Activated naive CD4-positive, alpha-beta T cell treated with anti-CD3 and anti-CD28 coated beads, Interleukin-2, amount 50 U/mL, for 72 hours (primary cell): Measurements from ENCODE around the gene TAF6. TPM values are rescaled to one million over a fixed set of nuclear protein-coding genes. Genes with fewer than 3 reads are reported as not detected.
"Not testable (repeated sequence)": the region's sequence is repeated elsewhere in the genome, so short reads cannot be mapped to it uniquely, and the experiment has no call there.

ENCODE experiments used
- ATAC-seq, 2 donors: fragments of 150-1000 bp; cut with Tn5 transposase; 2 replicates each; pipeline ENCODE4 v1.10.0; 2021; ENCODE audit warnings: mild to moderate bottlenecking in 2 of 2, moderate library complexity in 2 of 2
- DNase-seq, 2 donors: peaks; one replicate each; pipeline ENCODE4 v3.0.0; 2021 to 2022; ENCODE audit warnings: low spot score in 2 of 2
- H3K27ac Mint-ChIP-seq, 2 donors: one replicate each; pipeline ENCODE4 v1.8.0; 2022; ENCODE audit warnings: mild to moderate bottlenecking in 2 of 2, mixed read lengths in 2 of 2
- H3K36me3 Mint-ChIP-seq, 2 donors: one replicate each; pipeline ENCODE4 v1.8.0; 2022; ENCODE audit warnings: mixed read lengths in 2 of 2
- H3K9me3 Mint-ChIP-seq, 2 donors: one replicate each; pipeline ENCODE4 v1.8.0; 2022; ENCODE audit warnings: mixed read lengths in 2 of 2
- total RNA-seq, 2 donors: library from RNA; stranded (reverse); gene quantifications; one replicate each; pipeline ENCODE4 v1.2.3, GENCODE V29; 2022

Gene TAF6
- total RNA-seq, 2 donors from 2014 or later: 52.7 to 57.6 TPM

GRCh38 chr7:100154651-100155491, 35.7 kb upstream of the TAF6 start:
- ATAC-seq (no peak), DNase-seq (no peak)
- H3K36me3 Mint-ChIP-seq: peaks cover 7 to 15% of the 10 kb centered on the region in 2 donors

GRCh38 chr7:100153708-100154535, 34.8 kb upstream of the TAF6 start:
- ATAC-seq (no peak), DNase-seq (no peak)
- Mint-ChIP-seq H3K9me3 (no peaks in the 10 kb centered on the region), H3K36me3 (peaks cover 17% of the 10 kb centered on the region in 2 donors), H3K27ac (peak overlapping the region; percentile 39 to 44)

More at GRCh38 chr7:100154651-100155491, 35.7 kb upstream of the TAF6 start:
- H3K27ac Mint-ChIP-seq: peak overlapping the region in 1 of 2 donors; percentile 90
- no peaks in the 10 kb centered on the region for H3K9me3 Mint-ChIP-seq

GRCh38 chr7:100152937-100153666, 33.9 kb upstream of the TAF6 start:
- Mint-ChIP-seq H3K9me3 (no peaks in the 10 kb centered on the region), H3K36me3 (peaks cover 21 to 24% of the 10 kb centered on the region in 2 donors), H3K27ac (peak overlapping the region; percentile 39 to 44)
- no peak for DNase-seq
- ATAC-seq: no peak

- DNase-seq (no peak), ATAC-seq (no peak)
- Mint-ChIP-seq H3K27ac (peak overlapping the region; percentile 44 to 50), H3K36me3 (peaks cover 21 to 24% of the 10 kb centered on the region in 2 donors), H3K9me3 (no peaks in the 10 kb centered on the region)
Observed at GRCh38 chr7:100152404-100152803, 33.2 kb upstream of the TAF6 start.

- peak; percentile 97 to 98 for ATAC-seq
- peak; percentile 96 to 99 for DNase-seq
- H3K9me3 Mint-ChIP-seq: no peaks in the 10 kb centered on the region
- H3K36me3 Mint-ChIP-seq: peaks cover 21 to 24% of the 10 kb centered on the region in 2 donors
- H3K27ac Mint-ChIP-seq: peak within 1 kb of the TSS; percentile 80 to 98
Observed at GRCh38 chr7:100148559-100149328, 29.6 kb upstream of the TAF6 start, which contains the start of gene LAMTOR4. Gene LAMTOR4, plus strand, starts transcription at chr7:100148918. Its CDS starts 55 bp downstream, at chr7:100148973.

- no peak for ATAC-seq
- no peak for DNase-seq
- Mint-ChIP-seq H3K27ac (peak overlapping the region; percentile 80 to 98), H3K36me3 (peaks cover 21 to 24% of the 10 kb centered on the region in 2 donors), H3K9me3 (no peaks in the 10 kb centered on the region)
Observed at GRCh38 chr7:100148225-100148558, 29.0 kb upstream of the TAF6 start.

- H3K27ac Mint-ChIP-seq: no peak overlapping the region
- ATAC-seq: no peak
- no peak for DNase-seq
- H3K36me3 Mint-ChIP-seq: peaks cover 15 to 24% of the 10 kb centered on the region in 2 donors
- no peaks in the 10 kb centered on the region for H3K9me3 Mint-ChIP-seq
Observed at GRCh38 chr7:100147278-100147677, 28.1 kb upstream of the TAF6 start.

GRCh38 chr7:100146350-100146749, 27.2 kb upstream of the TAF6 start:
- not testable (repeated sequence) for H3K9me3 Mint-ChIP-seq, DNase-seq, ATAC-seq, H3K27ac Mint-ChIP-seq
- H3K36me3 Mint-ChIP-seq: peaks cover 14 to 24% of the 10 kb centered on the region in 2 donors

GRCh38 chr7:100142461-100142860, 23.3 kb upstream of the TAF6 start:
- no peak for ATAC-seq
- DNase-seq: no peak
- H3K9me3 Mint-ChIP-seq: no peaks in the 10 kb centered on the region
- H3K27ac Mint-ChIP-seq: no peak overlapping the region
- H3K36me3 Mint-ChIP-seq: peaks cover 0 to 4% of the 10 kb centered on the region in 2 donors

- no peaks in the 10 kb centered on the region for H3K9me3 Mint-ChIP-seq
- ATAC-seq (peak; percentile 13 to 18), DNase-seq (no peak)
- peaks cover 0 to 4% of the 10 kb centered on the region in 2 donors for H3K36me3 Mint-ChIP-seq
- no peak overlapping the region for H3K27ac Mint-ChIP-seq
Observed at GRCh38 chr7:100141555-100141949, 22.4 kb upstream of the TAF6 start.

GRCh38 chr7:100137851-100138760, 18.9 kb upstream of the TAF6 start:
- peaks cover 0 to 4% of the 10 kb centered on the region in 2 donors for H3K36me3 Mint-ChIP-seq
- no peak overlapping the region for H3K27ac Mint-ChIP-seq
- no peak for DNase-seq
- no peaks in the 10 kb centered on the region for H3K9me3 Mint-ChIP-seq
- peak; percentile 34 to 45 for ATAC-seq

GRCh38 chr7:100132697-100133151, 13.6 kb upstream of the TAF6 start:
- ATAC-seq (peak; percentile 79 to 83), DNase-seq (peak in 1 of 2 donors; percentile 61)
- Mint-ChIP-seq H3K27ac (peak overlapping the region in 1 of 2 donors; percentile 11), H3K36me3 (no peaks in the 10 kb centered on the region), H3K9me3 (no peaks in the 10 kb centered on the region)

GRCh38 chr7:100132126-100132525, 13.0 kb upstream of the TAF6 start:
- Mint-ChIP-seq H3K9me3 (no peaks in the 10 kb centered on the region), H3K27ac (no peak overlapping the region), H3K36me3 (peaks cover 0 to under 1% of the 10 kb centered on the region in 2 donors)
- DNase-seq (no peak), ATAC-seq (no peak)

- DNase-seq (peak; percentile 83 to 96), ATAC-seq (peak; percentile 21 to 24)
- Mint-ChIP-seq H3K27ac (no peak overlapping the region), H3K9me3 (no peaks in the 10 kb centered on the region), H3K36me3 (peaks cover 11 to 13% of the 10 kb centered on the region in 2 donors)
Observed at GRCh38 chr7:100130608-100131453, 11.7 kb upstream of the TAF6 start.
